Fibroblast of the aortic adventitia (primary cell): ENCODE results near the gene RAB3GAP2. TPM values are rescaled to one million over a fixed set of nuclear protein-coding genes. Genes with fewer than 3 reads are reported as not detected.
"Not testable (repeated sequence)": the region's sequence is repeated elsewhere in the genome, so short reads cannot be mapped to it uniquely, and the experiment has no call there.

Experiments
- DNase-seq: peaks from one replicate; pipeline ENCODE4 v3.0.0-alpha.2; 2010; ENCODE audit warnings: low read depth
- H3K4me3 ChIP-seq: 2 replicates; pipeline ENCODE4 v1.5.1; 2011; ENCODE audit warnings: low read depth, mild to moderate bottlenecking, control low read depth, low read length, moderate library complexity
- total RNA-seq: library from RNA; depleted of rRNA; stranded (reverse); fragments of >200 nt; gene quantifications from 2 replicates; pipeline ENCODE4 v1.2.3, GENCODE V29; 2012; ENCODE audit warnings: low replicate concordance
- TF ChIP-seq, protein P1 (sequence below): IDR thresholded peaks from 2 replicates; pipeline ENCODE4 v1.5.1; 2011; ENCODE audit warnings: mild to moderate bottlenecking, low read length, control low read depth, inconsistent platforms; ENCODE audit not compliant: insufficient read depth

Gene RAB3GAP2
- total RNA-seq, 1 donor = 39.7 TPM

DNA sequence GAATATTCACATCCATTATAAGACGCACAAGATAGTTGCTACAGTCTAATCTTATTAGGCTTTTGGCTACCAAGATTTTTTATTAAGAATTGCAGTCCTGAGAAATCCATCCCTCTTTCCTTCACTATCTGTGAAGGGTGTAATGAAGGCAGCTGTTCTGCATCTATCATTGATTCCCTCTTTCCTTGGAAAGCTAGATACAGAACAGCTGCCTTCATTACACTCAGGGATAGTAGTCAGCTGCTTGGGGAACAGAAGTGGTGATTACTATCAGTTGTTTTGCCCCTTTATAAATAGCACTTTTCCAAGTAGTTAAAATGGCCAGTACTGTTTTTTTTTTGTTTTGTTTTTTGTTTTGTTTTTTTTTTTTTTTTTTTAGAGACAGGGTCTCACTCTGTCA, 108.1 kb downstream of the RAB3GAP2 start:
- no peak overlapping the region for H3K4me3 ChIP-seq
- TF ChIP-seq, protein P1, sequence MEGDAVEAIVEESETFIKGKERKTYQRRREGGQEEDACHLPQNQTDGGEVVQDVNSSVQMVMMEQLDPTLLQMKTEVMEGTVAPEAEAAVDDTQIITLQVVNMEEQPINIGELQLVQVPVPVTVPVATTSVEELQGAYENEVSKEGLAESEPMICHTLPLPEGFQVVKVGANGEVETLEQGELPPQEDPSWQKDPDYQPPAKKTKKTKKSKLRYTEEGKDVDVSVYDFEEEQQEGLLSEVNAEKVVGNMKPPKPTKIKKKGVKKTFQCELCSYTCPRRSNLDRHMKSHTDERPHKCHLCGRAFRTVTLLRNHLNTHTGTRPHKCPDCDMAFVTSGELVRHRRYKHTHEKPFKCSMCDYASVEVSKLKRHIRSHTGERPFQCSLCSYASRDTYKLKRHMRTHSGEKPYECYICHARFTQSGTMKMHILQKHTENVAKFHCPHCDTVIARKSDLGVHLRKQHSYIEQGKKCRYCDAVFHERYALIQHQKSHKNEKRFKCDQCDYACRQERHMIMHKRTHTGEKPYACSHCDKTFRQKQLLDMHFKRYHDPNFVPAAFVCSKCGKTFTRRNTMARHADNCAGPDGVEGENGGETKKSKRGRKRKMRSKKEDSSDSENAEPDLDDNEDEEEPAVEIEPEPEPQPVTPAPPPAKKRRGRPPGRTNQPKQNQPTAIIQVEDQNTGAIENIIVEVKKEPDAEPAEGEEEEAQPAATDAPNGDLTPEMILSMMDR = no peak
- no peak for DNase-seq

DNA sequence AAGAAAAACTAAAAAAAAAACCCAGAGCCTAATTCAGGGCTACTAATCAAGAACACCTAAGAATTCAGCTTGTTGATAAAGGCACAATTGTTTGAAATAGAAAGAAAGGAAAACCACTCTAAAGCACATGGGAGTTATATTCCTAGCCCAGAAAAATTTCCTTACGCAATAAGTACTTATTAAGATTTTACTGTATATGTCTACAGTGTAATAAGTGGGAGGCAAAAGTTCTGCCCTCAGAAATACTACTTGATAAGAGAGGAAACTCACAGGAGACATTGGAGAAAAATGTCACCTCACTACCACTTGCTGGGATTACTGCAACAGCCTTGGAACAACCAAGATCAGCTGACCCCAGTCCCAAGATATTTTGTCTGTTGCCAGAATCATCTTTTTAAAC, 112.2 kb downstream of the RAB3GAP2 start:
- TF ChIP-seq, protein P1 = no peak
- H3K4me3 ChIP-seq = no peak overlapping the region
- DNase-seq = peak; percentile 9

DNA sequence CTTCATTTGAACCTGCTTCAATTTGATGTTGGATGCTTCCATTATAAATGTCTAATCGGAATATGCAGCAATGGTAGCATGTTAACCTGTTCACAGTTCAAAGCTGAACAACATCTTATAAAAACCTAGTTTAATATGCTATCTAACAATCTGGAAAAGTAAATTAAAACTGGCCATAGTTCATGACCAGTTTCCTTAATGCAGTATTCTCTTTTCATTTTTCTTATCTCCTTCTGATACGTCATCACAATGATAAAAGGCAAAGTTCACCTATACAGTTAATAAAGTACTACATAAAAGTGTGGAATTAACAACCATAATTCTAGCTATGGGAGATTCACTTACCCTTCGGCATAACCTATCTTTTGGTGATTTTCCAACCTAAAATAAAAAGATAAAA, 113.2 kb downstream of the RAB3GAP2 start:
- no peak for DNase-seq

DNA sequence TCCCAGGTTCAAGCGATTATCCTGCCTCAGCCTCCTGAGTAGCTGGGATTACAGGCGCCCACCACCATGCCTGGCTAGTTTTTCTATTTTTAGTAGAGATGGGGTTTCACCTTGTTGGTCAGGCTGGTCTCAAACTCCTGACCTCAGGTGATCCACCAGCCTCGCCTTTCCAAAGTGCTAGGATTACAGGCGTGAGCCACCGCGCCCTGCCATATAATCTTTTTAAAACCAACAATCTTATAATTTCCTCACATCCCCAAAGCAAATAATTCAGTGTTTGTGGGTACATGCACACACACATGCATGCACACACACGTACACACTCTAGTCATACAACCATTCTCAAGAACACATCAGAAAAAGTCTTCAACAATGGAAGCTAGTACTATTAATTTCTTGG, 113.7 kb downstream of the RAB3GAP2 start:
- not testable (repeated sequence) for DNase-seq, H3K4me3 ChIP-seq

More for the DNA sequence above, 113.2 kb downstream of the RAB3GAP2 start:
- no peak overlapping the region for H3K4me3 ChIP-seq
- TF ChIP-seq, protein P1 = no peak

DNA sequence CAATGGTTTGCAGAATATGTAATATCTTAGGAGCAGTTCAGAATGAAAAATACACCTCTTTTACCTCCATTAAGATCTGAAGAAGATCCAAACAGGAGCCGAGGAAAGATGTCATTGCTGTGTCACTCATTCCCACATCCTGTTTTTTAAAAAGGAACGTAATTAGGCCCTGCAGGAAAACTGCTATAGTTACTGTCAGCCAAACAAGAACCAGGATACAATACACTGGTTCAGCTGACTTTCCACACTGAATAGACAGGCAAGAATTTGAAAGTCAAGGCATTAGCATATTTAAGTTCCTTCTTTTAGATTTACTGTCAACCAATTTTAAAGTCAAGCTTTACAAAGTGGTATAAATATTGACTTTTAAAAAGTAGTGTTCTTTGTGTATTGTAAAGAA, 114.5 kb downstream of the RAB3GAP2 start:
- TF ChIP-seq, protein P1 = no peak
- H3K4me3 ChIP-seq = no peak overlapping the region
- no peak for DNase-seq

DNA sequence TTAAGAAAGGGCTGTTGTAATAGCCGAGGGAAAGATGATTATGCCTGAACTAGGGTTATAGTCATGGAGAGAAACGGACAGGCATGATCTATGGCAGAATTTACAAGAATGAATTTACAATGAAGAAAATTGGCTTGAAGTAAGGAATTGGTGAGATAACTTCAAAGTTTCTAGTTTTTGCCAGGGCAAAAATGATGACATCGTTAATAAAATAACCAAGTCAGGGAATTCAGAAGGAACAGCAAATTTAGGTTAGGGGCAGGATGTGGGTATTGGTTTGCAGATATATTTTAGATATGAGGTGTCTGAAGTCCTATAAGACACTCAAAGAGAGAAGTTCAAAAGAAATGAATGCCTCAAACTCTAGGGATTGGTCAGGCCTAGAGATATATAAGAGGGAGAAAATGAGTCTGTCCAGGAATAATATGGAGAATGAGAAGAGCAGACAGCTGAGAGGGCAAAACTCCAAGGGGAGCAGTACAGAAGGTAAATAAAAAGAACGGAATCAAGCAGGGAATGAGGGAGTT, 115.6 kb downstream of the RAB3GAP2 start:
- TF ChIP-seq, protein P1 = no peak
- no peak overlapping the region for H3K4me3 ChIP-seq
- no peak for DNase-seq

DNA sequence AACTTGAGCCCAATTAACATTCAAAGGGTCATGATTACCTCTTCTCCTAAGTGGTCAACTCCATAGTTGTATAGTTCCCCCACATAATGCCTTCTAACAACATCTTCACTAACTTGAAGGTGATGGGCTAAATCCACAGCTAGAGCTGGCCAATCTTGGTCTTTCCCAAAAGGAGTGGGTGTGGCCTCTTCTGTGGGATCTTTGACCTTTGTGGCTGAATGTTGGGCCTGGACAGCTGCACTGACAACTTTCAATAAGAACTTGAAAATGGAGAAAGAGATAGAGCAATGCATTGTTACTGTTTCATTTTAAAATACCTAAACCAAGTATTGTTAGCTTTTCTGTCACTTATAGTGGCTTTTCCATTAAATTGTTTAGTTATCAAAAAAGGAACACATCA, 119.1 kb downstream of the RAB3GAP2 start:
- no peak for DNase-seq
- H3K4me3 ChIP-seq = no peak overlapping the region

More for the DNA sequence above, 119.1 kb downstream of the RAB3GAP2 start:
- TF ChIP-seq, protein P1 = no peak
